Adrenal gland (tissue), 12 donors: ENCODE measurements around the gene MTR. TPM values are rescaled to one million over a fixed set of nuclear protein-coding genes. Genes with fewer than 3 reads are reported as not detected.

Source experiments
- DNase-seq, 7 donors: peaks; one replicate each; pipeline ENCODE4 v3.0.0-alpha.2; 2019 to 2020
- H3K27ac ChIP-seq, 5 donors: fragments of 200-600 bp; sonication (generic) in 4 of 5; 1 replicate in 3 of 5; 2 replicates in 2 of 5; pipeline versions ENCODE4 v1.5.1 to v1.8.0; 2016 to 2020; ENCODE audit warnings: mild to moderate bottlenecking in 1 of 5
- H3K27me3 ChIP-seq: fragments of 200-600 bp; 2 replicates; pipeline ENCODE4 v1.8.0; 2021
- H3K36me3 ChIP-seq, 2 donors: fragments of 200-600 bp; replicated peaks in 1 of 2; 1 replicate in 1 of 2; 2 replicates in 1 of 2; pipeline versions ENCODE4 v1.5.1 to v1.8.0; 2018 to 2022
- H3K4me1 ChIP-seq, 2 donors: fragments of 200-600 bp; replicated peaks in 1 of 2; 1 replicate in 1 of 2; 2 replicates in 1 of 2; pipeline versions ENCODE4 v1.5.1 to v1.8.0; 2018 to 2021
- H3K4me3 ChIP-seq, 4 donors: fragments of 200-600 bp; sonication (generic) in 3 of 4; one replicate each; pipeline ENCODE4 v1.5.1; 2016 to 2018
- H3K9me3 ChIP-seq, 3 donors: fragments of 200-600 bp; sonication (generic) in 1 of 3; replicated peaks in 1 of 3; 1 replicate in 2 of 3; 2 replicates in 1 of 3; pipeline versions ENCODE4 v1.5.1 to v1.8.0; 2016 to 2021
- POLR2A ChIP-seq, 2 donors: fragments of 450-650 bp; IDR thresholded peaks; one replicate each; pipeline ENCODE4 v1.6.1; 2017; ENCODE audit warnings: antibody characterized with exemption in 2 of 2, mild to moderate bottlenecking in 2 of 2, moderate library complexity in 1 of 2
- WGBS, 4 donors: extraction: QIAGEN DNeasy Blood & Tissue Kit in 2 of 4; methylation state at CpG; one replicate each; pipeline versions ENCODE4 v1.1.5 to v1.1.7; 2013 to 2017; 5-methylcytosine and 5-hydroxymethylcytosine counted together
- intact Hi-C, 2 donors: fragments of 100-400 bp; cut with DNase I; formaldehyde crosslinking; loops; one replicate each; pipeline versions ENCODE4 v1.14.1 to v1.15.0; 2022 to 2023
- polyA plus RNA-seq, 3 donors: library from polyadenylated mRNA; stranded (reverse); fragments of 200-250 nt in 2 of 3; fragments of 350-450 nt in 1 of 3; fragmentation: Illumina TruSeq in 1 of 3; extraction: RNeasy Lipid Tissue Mini Kit (QIAGEN cat#74804) in 1 of 3; gene quantifications; one replicate each; pipeline ENCODE4 v1.2.3, GENCODE V29; 2013 to 2014
- total RNA-seq, 9 donors: library from RNA; depleted of rRNA in 4 of 9; stranded (reverse); fragments of >200 nt in 4 of 9; fragments of 120-200 nt in 1 of 9; fragmentation: NEBNext Ultra II Directional in 1 of 9; extraction: Animal tissue kit (Norgen Biotek cat#: 25700) in 1 of 9; gene quantifications; one replicate each; pipeline versions ENCODE4 v1.1.0 to v1.2.4, GENCODE V29; 2013 to 2023
- TF ChIP-seq, protein P1 (sequence below), 6 experiments: fragments of 450-650 bp in 4 of 6; fragments of 200-600 bp in 2 of 6; sonication (generic) in 1 of 6; IDR thresholded peaks; 1 replicate in 5 of 6; 2 replicates in 1 of 6; pipeline versions ENCODE4 v1.5.1 to v1.8.0; 2016 to 2021; ENCODE audit warnings: antibody characterized with exemption in 6 of 6, mild to moderate bottlenecking in 2 of 6, moderate library complexity in 1 of 6
- donor health status: healthy with polysubstance abuse.
- donor health status: Bipolar disorder and iron deficiency.
- donor health status: DM: yes; HTN: yes; CAD: no.
- donor health status: DM: no; HTN: no; CAD: no.
- donor health status: DM: no; HTN: no; CAD: no.
- donor health status: DM: yes; HTN: yes; CAD: no.

Gene MTR
- total and polyA plus RNA-seq, 12 donors = 7.8 to 44.3 (median 25.1) TPM

DNA sequence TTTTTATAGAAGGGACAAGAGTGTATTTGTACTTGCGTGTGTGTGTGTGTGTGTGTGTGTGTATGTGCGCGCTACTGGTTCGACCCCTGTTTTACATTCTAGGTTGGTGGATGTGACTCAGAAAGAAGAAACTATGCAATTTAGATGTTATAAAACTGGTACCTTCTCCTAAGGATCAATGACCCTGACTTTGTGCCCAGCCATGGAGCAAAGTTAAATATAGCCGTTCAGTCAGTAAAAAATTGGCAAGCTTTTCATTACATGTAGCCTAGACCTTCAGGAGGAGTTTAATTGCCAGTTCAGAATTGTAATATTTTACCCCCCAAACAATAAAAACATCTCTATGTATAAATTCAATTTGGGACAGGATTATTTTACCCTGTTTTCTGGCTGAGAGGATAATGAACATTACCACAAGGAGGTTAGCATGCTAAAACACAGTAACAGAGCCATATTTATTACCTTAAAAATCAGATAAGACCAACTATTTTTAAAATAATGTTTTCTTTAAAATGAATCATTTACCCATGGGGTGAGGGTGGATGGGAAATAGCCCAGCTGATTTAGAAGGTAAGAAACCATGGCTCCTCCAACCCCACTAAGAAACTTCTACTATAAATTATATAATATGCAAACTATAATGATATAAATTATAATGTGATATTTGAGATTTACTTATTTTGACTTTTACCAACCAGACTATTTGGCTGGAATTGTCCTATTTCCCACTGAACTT, 33.5 kb upstream of the MTR start:
- Histone ChIP-seq H3K27me3 (no peaks in the 10 kb centered on the region), H3K4me1 (no peaks in the 10 kb centered on the region), H3K36me3 (no peaks in the 10 kb centered on the region), H3K4me3 (no peak overlapping the region), H3K27ac (no peak overlapping the region), H3K9me3 (no peaks in the 10 kb centered on the region)
- no peak for DNase-seq
- no peak for TF ChIP-seq POLR2A (IDR thresholded peaks at IDR 0.05)
- TF ChIP-seq, protein P1, sequence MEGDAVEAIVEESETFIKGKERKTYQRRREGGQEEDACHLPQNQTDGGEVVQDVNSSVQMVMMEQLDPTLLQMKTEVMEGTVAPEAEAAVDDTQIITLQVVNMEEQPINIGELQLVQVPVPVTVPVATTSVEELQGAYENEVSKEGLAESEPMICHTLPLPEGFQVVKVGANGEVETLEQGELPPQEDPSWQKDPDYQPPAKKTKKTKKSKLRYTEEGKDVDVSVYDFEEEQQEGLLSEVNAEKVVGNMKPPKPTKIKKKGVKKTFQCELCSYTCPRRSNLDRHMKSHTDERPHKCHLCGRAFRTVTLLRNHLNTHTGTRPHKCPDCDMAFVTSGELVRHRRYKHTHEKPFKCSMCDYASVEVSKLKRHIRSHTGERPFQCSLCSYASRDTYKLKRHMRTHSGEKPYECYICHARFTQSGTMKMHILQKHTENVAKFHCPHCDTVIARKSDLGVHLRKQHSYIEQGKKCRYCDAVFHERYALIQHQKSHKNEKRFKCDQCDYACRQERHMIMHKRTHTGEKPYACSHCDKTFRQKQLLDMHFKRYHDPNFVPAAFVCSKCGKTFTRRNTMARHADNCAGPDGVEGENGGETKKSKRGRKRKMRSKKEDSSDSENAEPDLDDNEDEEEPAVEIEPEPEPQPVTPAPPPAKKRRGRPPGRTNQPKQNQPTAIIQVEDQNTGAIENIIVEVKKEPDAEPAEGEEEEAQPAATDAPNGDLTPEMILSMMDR (IDR thresholded peaks at IDR 0.05) = no peak
- 66 to 84% (median 79%) methylated on average over 5 of the region's 5 CpGs for WGBS, 4 donors
- intact Hi-C loops = loop anchor here in 1 of 2 donors (10.0 kb wide), 1 partner anchor 113 kb away; no protein-coding TSS in a partner anchor

DNA sequence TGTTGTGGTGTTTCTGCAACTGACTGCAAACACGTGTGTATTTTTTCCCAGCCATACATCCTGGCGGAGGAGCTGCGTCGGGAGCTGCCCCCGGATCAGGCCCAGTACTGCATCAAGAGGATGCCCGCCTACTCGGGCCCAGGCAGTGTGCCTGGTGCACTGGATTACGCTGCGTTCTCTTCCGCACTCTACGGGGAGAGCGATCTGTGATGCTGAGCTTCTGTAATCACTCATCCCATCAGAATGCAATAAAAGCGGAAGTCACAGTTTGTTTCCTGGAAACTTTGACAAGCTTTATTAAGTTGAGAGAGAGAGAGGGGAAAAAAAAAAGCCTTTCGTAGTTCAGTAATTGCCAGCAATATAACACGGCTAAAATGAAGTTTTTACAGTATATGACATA, 32.7 kb upstream of the MTR start:
- H3K4me1 ChIP-seq = no peaks in the 10 kb centered on the region
- no peak for DNase-seq
- no peaks in the 10 kb centered on the region for H3K9me3 ChIP-seq
- H3K27me3 ChIP-seq = no peaks in the 10 kb centered on the region
- H3K4me3 ChIP-seq = no peak overlapping the region
- no peaks in the 10 kb centered on the region for H3K36me3 ChIP-seq
- no peak overlapping the region for H3K27ac ChIP-seq
- 76 to 87% (median 83%) methylated on average over 15 of the region's 15 CpGs for WGBS, 4 donors
- intact Hi-C loops = loop anchor here in 1 of 2 donors (10.0 kb wide), 1 partner anchor 112 kb away; no protein-coding TSS in a partner anchor
- TF ChIP-seq, protein P1 (IDR thresholded peaks at IDR 0.05) = no peak
- TF ChIP-seq POLR2A (IDR thresholded peaks at IDR 0.05) = no peak

DNA sequence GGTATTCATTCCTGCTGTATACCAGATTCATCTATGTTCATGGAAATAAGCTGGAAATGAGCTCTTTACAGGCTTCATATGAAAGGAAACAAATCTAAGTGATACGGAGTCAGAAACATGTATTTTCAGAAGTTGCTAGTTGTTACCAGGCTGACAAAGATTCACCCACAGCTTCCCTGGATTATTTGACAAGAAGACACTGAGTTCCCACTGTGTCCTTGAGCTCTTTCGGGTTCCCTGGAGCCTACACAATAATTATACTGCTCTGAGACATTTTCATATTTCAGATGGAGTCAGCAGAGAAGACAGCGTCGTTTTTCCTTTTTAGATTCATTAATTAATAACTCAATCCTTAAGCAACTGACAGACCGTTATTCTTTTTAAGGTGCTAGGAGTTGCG, 29.3 kb upstream of the MTR start:
- no peak overlapping the region for H3K27ac ChIP-seq
- no peak for DNase-seq
- H3K4me3 ChIP-seq = no peak overlapping the region
- no peaks in the 10 kb centered on the region for H3K4me1 ChIP-seq
- 34 to 47% (median 44%) methylated on average over 6 of the region's 6 CpGs for WGBS, 4 donors
- intact Hi-C loops = loop anchor here in 1 of 2 donors (10.0 kb wide), 1 partner anchor 109 kb away; no protein-coding TSS in a partner anchor
- TF ChIP-seq POLR2A (IDR thresholded peaks at IDR 0.05) = no peak
- TF ChIP-seq, protein P1 (IDR thresholded peaks at IDR 0.05) = no peak
- H3K27me3 ChIP-seq = no peaks in the 10 kb centered on the region
- no peaks in the 10 kb centered on the region for H3K36me3 ChIP-seq
- H3K9me3 ChIP-seq = no peaks in the 10 kb centered on the region

DNA sequence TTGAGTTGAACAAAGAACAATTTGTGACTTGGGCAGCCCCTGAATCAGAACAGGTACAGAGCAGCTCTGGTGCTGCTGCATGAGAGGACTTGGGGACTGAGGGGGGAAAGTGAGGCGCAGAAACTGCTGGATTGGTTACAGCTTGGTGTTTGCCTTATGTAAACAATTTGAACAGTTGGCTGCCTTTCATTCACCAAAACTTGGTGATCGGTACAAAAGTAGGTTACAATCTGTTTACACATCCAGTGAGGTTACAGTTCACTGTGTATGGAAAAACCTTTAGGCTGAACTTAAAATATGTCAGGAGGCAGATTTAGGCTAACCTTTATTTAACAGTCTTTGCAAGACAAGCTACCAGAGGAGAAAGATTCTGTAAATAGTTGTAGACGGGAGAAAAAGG, 28.6 kb upstream of the MTR start:
- 63 to 77% (median 71%) methylated on average over 3 of the region's 3 CpGs for WGBS, 4 donors
- H3K27ac ChIP-seq = no peak overlapping the region
- no peaks in the 10 kb centered on the region for H3K36me3 ChIP-seq
- intact Hi-C loops = loop anchor here in 1 of 2 donors (10.0 kb wide), 1 partner anchor 108 kb away; no protein-coding TSS in a partner anchor
- H3K4me3 ChIP-seq = no peak overlapping the region
- H3K27me3 ChIP-seq = no peaks in the 10 kb centered on the region
- no peak for DNase-seq
- H3K9me3 ChIP-seq = no peaks in the 10 kb centered on the region
- TF ChIP-seq POLR2A (IDR thresholded peaks at IDR 0.05) = no peak
- H3K4me1 ChIP-seq = no peaks in the 10 kb centered on the region
